ENCODE data around the gene B4GALT1.

The B4GALT1 gene

GRCh38 chr9:33106827-33107621 lies 60.1 kb downstream of the B4GALT1 start:
- H3K4me3 Mint-ChIP-seq, result no peak overlapping the region

GRCh38 chr9:33106372-33106771 lies 60.8 kb downstream of the B4GALT1 start:
- Mint-ChIP-seq H3K4me1 (peaks cover 38% of the 10 kb centered on the region), H3K27me3 (ENCODE audit: low read depth, poor library complexity) (peaks cover 3% of the 10 kb centered on the region), H3K36me3 (ENCODE audit: low read depth) (no peaks in the 10 kb centered on the region), H3K4me3 (no peak overlapping the region), H3K9me3 (no peaks in the 10 kb centered on the region), H3K27ac (no peak overlapping the region)
- no peak for DNase-seq
- TF ChIP-seq, protein P1, sequence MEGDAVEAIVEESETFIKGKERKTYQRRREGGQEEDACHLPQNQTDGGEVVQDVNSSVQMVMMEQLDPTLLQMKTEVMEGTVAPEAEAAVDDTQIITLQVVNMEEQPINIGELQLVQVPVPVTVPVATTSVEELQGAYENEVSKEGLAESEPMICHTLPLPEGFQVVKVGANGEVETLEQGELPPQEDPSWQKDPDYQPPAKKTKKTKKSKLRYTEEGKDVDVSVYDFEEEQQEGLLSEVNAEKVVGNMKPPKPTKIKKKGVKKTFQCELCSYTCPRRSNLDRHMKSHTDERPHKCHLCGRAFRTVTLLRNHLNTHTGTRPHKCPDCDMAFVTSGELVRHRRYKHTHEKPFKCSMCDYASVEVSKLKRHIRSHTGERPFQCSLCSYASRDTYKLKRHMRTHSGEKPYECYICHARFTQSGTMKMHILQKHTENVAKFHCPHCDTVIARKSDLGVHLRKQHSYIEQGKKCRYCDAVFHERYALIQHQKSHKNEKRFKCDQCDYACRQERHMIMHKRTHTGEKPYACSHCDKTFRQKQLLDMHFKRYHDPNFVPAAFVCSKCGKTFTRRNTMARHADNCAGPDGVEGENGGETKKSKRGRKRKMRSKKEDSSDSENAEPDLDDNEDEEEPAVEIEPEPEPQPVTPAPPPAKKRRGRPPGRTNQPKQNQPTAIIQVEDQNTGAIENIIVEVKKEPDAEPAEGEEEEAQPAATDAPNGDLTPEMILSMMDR (IDR thresholded peaks at IDR 0.05), result no peak

More at GRCh38 chr9:33106827-33107621, 60.1 kb downstream of the B4GALT1 start:
- H3K27ac Mint-ChIP-seq, result peak overlapping the region; percentile 36
- peaks cover 38% of the 10 kb centered on the region for H3K4me1 Mint-ChIP-seq
- H3K9me3 Mint-ChIP-seq, result no peaks in the 10 kb centered on the region
- H3K36me3 Mint-ChIP-seq (ENCODE audit: low read depth), result no peaks in the 10 kb centered on the region
- TF ChIP-seq, protein P1 (IDR thresholded peaks at IDR 0.05), result no peak
- DNase-seq, result no peak
- peaks cover 3% of the 10 kb centered on the region for H3K27me3 Mint-ChIP-seq (ENCODE audit: low read depth, poor library complexity)

DNA sequence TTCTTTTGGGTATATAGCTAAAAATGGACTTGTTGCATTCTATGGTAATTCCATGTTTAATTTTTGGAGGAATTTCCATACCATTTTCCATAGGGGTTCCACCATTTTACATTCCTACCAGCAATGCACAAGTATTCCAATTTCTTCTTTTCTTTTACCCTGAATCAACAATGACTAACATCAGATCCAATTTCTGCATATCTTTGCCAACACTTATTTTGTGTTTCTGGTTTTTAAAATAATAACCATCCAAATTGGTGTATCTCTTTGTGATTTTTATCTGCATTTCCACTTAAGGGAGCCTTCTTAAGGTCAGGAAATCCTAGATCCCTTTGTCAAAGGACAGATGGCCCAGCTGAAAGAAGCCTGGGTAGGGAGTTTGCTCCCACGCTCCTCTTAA lies 61.2 kb downstream of the B4GALT1 start:
- TF ChIP-seq, protein P1 (IDR thresholded peaks at IDR 0.05), result no peak
- no peak overlapping the region for H3K4me3 Mint-ChIP-seq
- H3K36me3 Mint-ChIP-seq (ENCODE audit: low read depth), result no peaks in the 10 kb centered on the region
- peaks cover 3% of the 10 kb centered on the region for H3K27me3 Mint-ChIP-seq (ENCODE audit: low read depth, poor library complexity)
- no peak overlapping the region for H3K27ac Mint-ChIP-seq
- H3K9me3 Mint-ChIP-seq, result no peaks in the 10 kb centered on the region
- DNase-seq, result no peak
- H3K4me1 Mint-ChIP-seq, result peaks cover 36% of the 10 kb centered on the region

- H3K27ac Mint-ChIP-seq, result peak overlapping the region; percentile 54
- no peaks in the 10 kb centered on the region for H3K36me3 Mint-ChIP-seq (ENCODE audit: low read depth)
- H3K4me3 Mint-ChIP-seq, result no peak overlapping the region
- no peak for DNase-seq
- H3K4me1 Mint-ChIP-seq, result peaks cover 33% of the 10 kb centered on the region
- TF ChIP-seq, protein P1 (IDR thresholded peaks at IDR 0.05), result no peak
- peaks cover 3% of the 10 kb centered on the region for H3K27me3 Mint-ChIP-seq (ENCODE audit: low read depth, poor library complexity)
- H3K9me3 Mint-ChIP-seq, result no peaks in the 10 kb centered on the region
These were observed 61.6 kb downstream of the B4GALT1 start for GRCh38 chr9:33105504-33105903.

- Mint-ChIP-seq H3K4me3 (no peak overlapping the region), H3K36me3 (ENCODE audit: low read depth) (no peaks in the 10 kb centered on the region), H3K27me3 (ENCODE audit: low read depth, poor library complexity) (peaks cover 3% of the 10 kb centered on the region), H3K4me1 (peaks cover 33% of the 10 kb centered on the region), H3K9me3 (no peaks in the 10 kb centered on the region), H3K27ac (no peak overlapping the region)
- TF ChIP-seq, protein P1 (IDR thresholded peaks at IDR 0.05), result no peak
- no peak for DNase-seq
These were observed 62.7 kb downstream of the B4GALT1 start for GRCh38 chr9:33104401-33104800.

All from nephron progenitor cell (in vitro differentiated cells).